WTC11 (cell line): ENCODE measurements around the gene PROCA1. TPM values are rescaled to one million over a fixed set of nuclear protein-coding genes. Genes with fewer than 3 reads are reported as not detected.
A peak's percentile ranks its signal among the peaks of the same experiment; 100 is the strongest.

Experiments
- ATAC-seq: fragments of 200-7000 bp; cut with Tn5 transposase; 2 replicates; pipeline ENCODE4 v1.10.0; 2021; ENCODE audit warnings: mild to moderate bottlenecking, moderate library complexity
- CTCF ChIA-PET: fragments of 300-600 bp; sonication (Branson Sonifier 250); formaldehyde crosslinking; loops from one replicate; lab custom pipeline; 2021; ENCODE audit warnings: antibody characterized with exemption; lab: Charles Lee
- POLR2A ChIA-PET: fragments of 350-600 bp; sonication (Branson Sonifier 250); formaldehyde crosslinking; loops from one replicate; lab custom pipeline; 2021; ENCODE audit warnings: antibody characterized with exemption; lab: Charles Lee
- DNase-seq: peaks from one replicate; pipeline ENCODE4 v3.0.0; 2021; ENCODE audit warnings: low spot score
- H3K27ac Mint-ChIP-seq: 2 replicates; pipeline ENCODE4 v1.8.0; 2021; ENCODE audit warnings: mixed read lengths
- H3K27me3 Mint-ChIP-seq: 2 replicates; pipeline ENCODE4 v1.8.0; 2021; ENCODE audit warnings: low read depth, mild to moderate bottlenecking, moderate library complexity, mixed read lengths
- H3K36me3 Mint-ChIP-seq: 2 replicates; pipeline ENCODE4 v1.8.0; 2021; ENCODE audit warnings: mixed read lengths
- H3K4me1 Mint-ChIP-seq: 2 replicates; pipeline ENCODE4 v1.8.0; 2022; ENCODE audit warnings: mixed read lengths
- H3K4me3 Mint-ChIP-seq: 2 replicates; pipeline ENCODE4 v1.8.0; 2021; ENCODE audit warnings: mild to moderate bottlenecking, moderate library complexity, mixed read lengths
- H3K9me3 Mint-ChIP-seq: 2 replicates; pipeline ENCODE4 v1.8.0; 2021; ENCODE audit warnings: mixed read lengths
- CBFB ChIP-seq: sonication (generic); formaldehyde crosslinking; IDR thresholded peaks from 2 replicates; pipeline ENCODE4 v1.8.1; 2022; ENCODE audit warnings: mild to moderate bottlenecking, low read depth, missing genetic modification reagents
- CREB1 ChIP-seq: sonication (generic); formaldehyde crosslinking; IDR thresholded peaks from 2 replicates; pipeline ENCODE4 v1.8.0; 2023; ENCODE audit warnings: mild to moderate bottlenecking, missing genetic modification reagents
- ETV6 ChIP-seq: sonication (generic); formaldehyde crosslinking; IDR thresholded peaks from 2 replicates; pipeline ENCODE4 v1.8.1; 2022; ENCODE audit warnings: mild to moderate bottlenecking, missing genetic modification reagents
- FOXJ3 ChIP-seq: sonication (generic); formaldehyde crosslinking; IDR thresholded peaks from 2 replicates; pipeline ENCODE4 v1.9.0; 2021; ENCODE audit warnings: missing genetic modification reagents, mild to moderate bottlenecking, borderline replicate concordance
- FOXP1 ChIP-seq: sonication (generic); formaldehyde crosslinking; IDR thresholded peaks from 2 replicates; pipeline ENCODE4 v1.8.0; 2022; ENCODE audit warnings: missing genetic modification reagents, mild to moderate bottlenecking, moderate library complexity, borderline replicate concordance
- GRHL2 ChIP-seq: fragments of 250-450 bp; sonication (Bioruptor Pico); IDR thresholded peaks from 2 replicates; pipeline ENCODE4 v1.8.0; 2022; ENCODE audit warnings: mild to moderate bottlenecking, moderate library complexity; ENCODE audit not compliant: insufficient replicate concordance, severe bottlenecking
- JUN ChIP-seq: sonication (generic); formaldehyde crosslinking; IDR thresholded peaks from 2 replicates; pipeline ENCODE4 v1.8.0; 2023; ENCODE audit warnings: mild to moderate bottlenecking, missing genetic modification reagents
- NFYB ChIP-seq: sonication (generic); formaldehyde crosslinking; conservative IDR thresholded peaks from 2 replicates; pipeline ENCODE4 v1.8.0; 2022; ENCODE audit warnings: low read depth, missing genetic modification reagents
- NR1H2 ChIP-seq: sonication (generic); formaldehyde crosslinking; IDR thresholded peaks from 2 replicates; pipeline ENCODE4 v1.9.0; 2021; ENCODE audit warnings: mild to moderate bottlenecking, moderate library complexity, missing genetic modification reagents
- OVOL2 ChIP-seq: fragments of 250-450 bp; sonication (Bioruptor Pico); IDR thresholded peaks from 2 replicates; pipeline ENCODE4 v1.9.0; 2021; ENCODE audit warnings: mild to moderate bottlenecking, borderline replicate concordance
- PRRX2 ChIP-seq: fragments of 250-450 bp; sonication (Bioruptor Pico); IDR thresholded peaks from 2 replicates; pipeline ENCODE4 v1.8.0; 2021; ENCODE audit warnings: mild to moderate bottlenecking
- SMAD4 ChIP-seq: sonication (generic); formaldehyde crosslinking; IDR thresholded peaks from 2 replicates; pipeline ENCODE4 v1.8.0; 2022; ENCODE audit warnings: mild to moderate bottlenecking, missing genetic modification reagents
- TCF7 ChIP-seq: sonication (generic); formaldehyde crosslinking; IDR thresholded peaks from 2 replicates; pipeline ENCODE4 v1.8.0; 2022; ENCODE audit warnings: mild to moderate bottlenecking, low read depth, missing genetic modification reagents, moderate library complexity
- TP53 ChIP-seq: sonication (generic); formaldehyde crosslinking; IDR thresholded peaks from 2 replicates; pipeline ENCODE4 v1.8.1; 2023; ENCODE audit warnings: mild to moderate bottlenecking, missing genetic modification reagents
- total RNA-seq: library from RNA; stranded (reverse); gene quantifications from 3 replicates; pipeline ENCODE4 v1.2.3, GENCODE V29; 2021
- TF ChIP-seq, protein P1 (sequence below): sonication (generic); formaldehyde crosslinking; IDR thresholded peaks from 2 replicates; pipeline ENCODE4 v1.8.0; 2023; ENCODE audit warnings: missing genetic modification reagents, mild to moderate bottlenecking, borderline replicate concordance
- TF ChIP-seq, protein P2 (sequence below): sonication (generic); formaldehyde crosslinking; IDR thresholded peaks from 2 replicates; pipeline ENCODE4 v1.8.1; 2022; ENCODE audit warnings: low read depth, mild to moderate bottlenecking, moderate library complexity, missing genetic modification reagents, borderline replicate concordance
- TF ChIP-seq, protein P3 (sequence below): fragments of 200-600 bp; IDR thresholded peaks from 2 replicates; pipeline ENCODE4 v1.8.0; 2022; ENCODE audit warnings: antibody characterized with exemption
- TF ChIP-seq, protein P4 (sequence below): fragments of 250-450 bp; sonication (Bioruptor Pico); IDR thresholded peaks from 2 replicates; pipeline ENCODE4 v1.9.0; 2021; ENCODE audit warnings: mild to moderate bottlenecking
- TF ChIP-seq, protein P5 (sequence below): sonication (generic); formaldehyde crosslinking; IDR thresholded peaks from 2 replicates; pipeline ENCODE4 v1.8.0; 2022; ENCODE audit warnings: mild to moderate bottlenecking, missing genetic modification reagents
- TF ChIP-seq, protein P6 (sequence below): fragments of 250-450 bp; sonication (Bioruptor Pico); IDR thresholded peaks from 2 replicates; pipeline ENCODE4 v1.8.0; 2021; ENCODE audit warnings: mild to moderate bottlenecking

Gene PROCA1
- total RNA-seq, 1 experiment from 2014 or later, result 28.4 TPM

DNA sequence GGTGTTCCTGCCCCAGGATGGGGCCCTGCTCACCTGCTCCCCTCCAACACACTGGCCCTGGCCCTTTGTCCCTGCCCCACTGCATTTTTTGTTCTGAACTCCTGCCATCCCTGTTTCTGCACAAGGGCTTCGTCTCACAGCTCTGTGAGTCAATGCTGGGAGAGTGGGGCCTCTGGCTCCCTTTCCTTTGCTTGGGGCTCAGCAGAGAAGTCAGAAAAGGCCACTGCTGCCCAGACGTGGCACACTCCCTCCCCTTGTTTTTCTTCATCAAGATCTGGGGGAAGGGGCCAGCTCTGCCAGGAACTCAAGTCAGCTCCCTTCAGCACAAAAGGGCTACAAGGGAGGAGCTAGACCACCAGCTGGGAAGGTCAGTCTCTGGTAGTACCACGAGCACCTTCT is 8.9 kb downstream of the PROCA1 start:
- no peak overlapping the region for H3K4me3 Mint-ChIP-seq
- ChIA-PET POLR2A (interaction anchor here (1.0 kb wide), 1 partner anchor 24 kb away, joined by 3 read pairs; no protein-coding TSS in a partner anchor), CTCF (interaction anchor here (0.8 to 1.9 kb wide), 5 partner anchors 9 to 59 kb away, joined by 3 to 8 read pairs (median 4); partner anchors contain the start of genes PROCA1, RPL23A and TLCD1)
- H3K4me1 Mint-ChIP-seq, result peaks cover 29% of the 10 kb centered on the region
- ATAC-seq (no peak), DNase-seq (no peak)
- no peak for TF ChIP-seq FOXP1 (CRISPR knock-in tag)
- no peak for TF ChIP-seq CREB1 (CRISPR knock-in tag)
- H3K36me3 Mint-ChIP-seq, result peaks cover 51% of the 10 kb centered on the region
- H3K27me3 Mint-ChIP-seq, result no peaks in the 10 kb centered on the region
- peak overlapping the region; percentile 89 for H3K27ac Mint-ChIP-seq
- no peaks in the 10 kb centered on the region for H3K9me3 Mint-ChIP-seq

DNA sequence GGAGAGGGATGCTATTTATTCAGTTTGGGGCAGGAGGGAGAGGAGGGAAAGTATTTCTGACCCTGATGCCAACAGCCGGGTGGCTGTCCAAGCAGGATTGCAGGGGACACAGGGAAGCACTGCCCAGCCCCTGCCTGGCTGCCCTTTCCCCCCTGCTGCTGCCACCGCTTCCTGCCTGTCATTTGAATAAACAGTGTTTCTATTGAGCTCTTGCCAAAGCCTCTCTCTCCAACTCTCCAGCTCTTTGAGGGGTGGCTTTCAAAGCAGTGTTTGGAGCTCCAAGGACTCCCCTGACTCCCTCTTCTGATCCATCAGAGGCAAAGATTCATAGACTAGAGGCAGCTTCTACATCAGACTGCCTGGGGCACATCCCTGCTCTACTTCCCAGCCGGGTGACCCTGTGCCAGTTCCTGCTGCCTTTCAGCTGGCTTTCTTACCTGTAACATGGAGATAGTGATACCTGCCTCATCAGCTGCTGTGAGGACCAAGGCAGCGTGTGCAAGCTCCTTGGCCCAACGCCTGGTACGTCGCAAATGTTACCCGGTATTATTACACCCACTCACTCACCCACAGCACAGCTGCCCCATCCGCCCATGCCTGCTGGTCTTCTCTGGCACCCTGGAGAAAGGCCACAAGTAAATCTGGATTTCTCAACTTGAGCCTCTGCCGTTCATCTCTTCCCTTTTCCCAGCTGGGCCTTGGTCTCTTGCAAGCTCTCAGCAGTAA is 9.5 kb downstream of the PROCA1 start:
- CTCF ChIA-PET, result interaction anchor here (0.8 to 1.9 kb wide), 5 partner anchors 9 to 72 kb away, joined by 3 to 8 read pairs (median 3); partner anchors contain the start of genes PROCA1, RPL23A and TLCD1
- Mint-ChIP-seq H3K27ac (peak overlapping the region; percentile 89), H3K36me3 (peaks cover 57% of the 10 kb centered on the region), H3K27me3 (no peaks in the 10 kb centered on the region), H3K4me1 (peaks cover 24% of the 10 kb centered on the region), H3K9me3 (no peaks in the 10 kb centered on the region), H3K4me3 (no peak overlapping the region)
- TF ChIP-seq, protein P1, sequence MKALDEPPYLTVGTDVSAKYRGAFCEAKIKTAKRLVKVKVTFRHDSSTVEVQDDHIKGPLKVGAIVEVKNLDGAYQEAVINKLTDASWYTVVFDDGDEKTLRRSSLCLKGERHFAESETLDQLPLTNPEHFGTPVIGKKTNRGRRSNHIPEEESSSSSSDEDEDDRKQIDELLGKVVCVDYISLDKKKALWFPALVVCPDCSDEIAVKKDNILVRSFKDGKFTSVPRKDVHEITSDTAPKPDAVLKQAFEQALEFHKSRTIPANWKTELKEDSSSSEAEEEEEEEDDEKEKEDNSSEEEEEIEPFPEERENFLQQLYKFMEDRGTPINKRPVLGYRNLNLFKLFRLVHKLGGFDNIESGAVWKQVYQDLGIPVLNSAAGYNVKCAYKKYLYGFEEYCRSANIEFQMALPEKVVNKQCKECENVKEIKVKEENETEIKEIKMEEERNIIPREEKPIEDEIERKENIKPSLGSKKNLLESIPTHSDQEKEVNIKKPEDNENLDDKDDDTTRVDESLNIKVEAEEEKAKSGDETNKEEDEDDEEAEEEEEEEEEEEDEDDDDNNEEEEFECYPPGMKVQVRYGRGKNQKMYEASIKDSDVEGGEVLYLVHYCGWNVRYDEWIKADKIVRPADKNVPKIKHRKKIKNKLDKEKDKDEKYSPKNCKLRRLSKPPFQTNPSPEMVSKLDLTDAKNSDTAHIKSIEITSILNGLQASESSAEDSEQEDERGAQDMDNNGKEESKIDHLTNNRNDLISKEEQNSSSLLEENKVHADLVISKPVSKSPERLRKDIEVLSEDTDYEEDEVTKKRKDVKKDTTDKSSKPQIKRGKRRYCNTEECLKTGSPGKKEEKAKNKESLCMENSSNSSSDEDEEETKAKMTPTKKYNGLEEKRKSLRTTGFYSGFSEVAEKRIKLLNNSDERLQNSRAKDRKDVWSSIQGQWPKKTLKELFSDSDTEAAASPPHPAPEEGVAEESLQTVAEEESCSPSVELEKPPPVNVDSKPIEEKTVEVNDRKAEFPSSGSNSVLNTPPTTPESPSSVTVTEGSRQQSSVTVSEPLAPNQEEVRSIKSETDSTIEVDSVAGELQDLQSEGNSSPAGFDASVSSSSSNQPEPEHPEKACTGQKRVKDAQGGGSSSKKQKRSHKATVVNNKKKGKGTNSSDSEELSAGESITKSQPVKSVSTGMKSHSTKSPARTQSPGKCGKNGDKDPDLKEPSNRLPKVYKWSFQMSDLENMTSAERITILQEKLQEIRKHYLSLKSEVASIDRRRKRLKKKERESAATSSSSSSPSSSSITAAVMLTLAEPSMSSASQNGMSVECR (CRISPR knock-in tag), result no peak
- no peak for TF ChIP-seq PRRX2
- TF ChIP-seq TCF7 (CRISPR knock-in tag), result no peak
- no peak for TF ChIP-seq SMAD4 (CRISPR knock-in tag)
- TF ChIP-seq, protein P2, sequence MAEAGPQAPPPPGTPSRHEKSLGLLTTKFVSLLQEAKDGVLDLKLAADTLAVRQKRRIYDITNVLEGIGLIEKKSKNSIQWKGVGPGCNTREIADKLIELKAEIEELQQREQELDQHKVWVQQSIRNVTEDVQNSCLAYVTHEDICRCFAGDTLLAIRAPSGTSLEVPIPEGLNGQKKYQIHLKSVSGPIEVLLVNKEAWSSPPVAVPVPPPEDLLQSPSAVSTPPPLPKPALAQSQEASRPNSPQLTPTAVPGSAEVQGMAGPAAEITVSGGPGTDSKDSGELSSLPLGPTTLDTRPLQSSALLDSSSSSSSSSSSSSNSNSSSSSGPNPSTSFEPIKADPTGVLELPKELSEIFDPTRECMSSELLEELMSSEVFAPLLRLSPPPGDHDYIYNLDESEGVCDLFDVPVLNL (CRISPR knock-in tag), result no peak
- TF ChIP-seq NR1H2 (CRISPR knock-in tag), result no peak
- no peak for TF ChIP-seq GRHL2 (CRISPR knock-in tag)
- DNase-seq, result no peak
- ATAC-seq, result no peak
- POLR2A ChIA-PET, result interaction anchor here (1.0 kb wide), 2 partner anchors 17 to 25 kb away, joined by 3 read pairs; partner anchors contain the start of gene RPL23A

DNA sequence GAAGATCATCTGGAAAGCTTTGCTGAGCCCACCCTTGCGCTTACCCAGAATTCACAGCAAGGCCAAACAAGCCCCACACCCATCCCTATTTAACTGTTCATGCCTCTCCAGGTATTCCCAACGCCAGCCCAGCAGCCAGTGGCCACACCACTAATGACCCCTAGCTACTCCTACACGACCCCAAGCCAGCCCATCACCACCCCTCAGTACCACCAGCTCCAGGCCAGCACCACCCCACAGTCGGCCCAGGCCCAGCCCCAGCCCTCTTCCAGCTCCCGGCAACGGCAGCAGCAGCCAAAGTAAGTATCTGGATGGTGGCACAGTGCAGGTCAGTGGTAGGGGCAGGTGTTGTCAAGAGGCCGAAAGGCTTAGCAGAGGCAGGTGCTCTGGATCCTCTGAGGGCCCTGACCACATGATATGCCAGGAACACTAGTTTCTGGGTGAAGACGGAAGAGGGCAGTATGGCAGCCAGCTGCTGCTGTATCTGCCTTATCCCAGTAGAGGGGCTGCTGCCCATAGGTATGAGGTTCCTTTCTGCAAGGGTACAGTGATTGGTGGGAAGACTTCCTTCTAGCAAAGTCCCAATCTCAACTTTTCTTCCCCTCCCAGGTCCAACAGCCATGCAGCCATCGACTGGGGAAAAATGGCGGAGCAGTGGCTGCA is 10.7 kb downstream of the PROCA1 start:
- Mint-ChIP-seq H3K27me3 (no peaks in the 10 kb centered on the region), H3K36me3 (peaks cover 66% of the 10 kb centered on the region), H3K4me3 (no peak overlapping the region), H3K27ac (no peak overlapping the region), H3K9me3 (no peaks in the 10 kb centered on the region), H3K4me1 (peaks cover 13% of the 10 kb centered on the region)
- POLR2A ChIA-PET, result interaction anchor here (0.7 kb wide), 1 partner anchor 11 kb away, joined by 9 read pairs; the partner anchor contains the start of gene PROCA1
- DNase-seq (no peak), ATAC-seq (peak; percentile 29; the same call in 1 of the 2 replicates)
- CTCF ChIA-PET, result no interaction called here
- TF ChIP-seq NFYB (CRISPR knock-in tag) (no peak), CREB1 (CRISPR knock-in tag) (no peak), OVOL2 (CRISPR knock-in tag) (no peak), FOXJ3 (CRISPR knock-in tag) (no peak), SMAD4 (CRISPR knock-in tag) (no peak), ETV6 (CRISPR knock-in tag) (no peak), CBFB (CRISPR knock-in tag) (no peak), TP53 (CRISPR knock-in tag) (no peak), JUN (CRISPR knock-in tag) (no peak)
- TF ChIP-seq, protein P3, sequence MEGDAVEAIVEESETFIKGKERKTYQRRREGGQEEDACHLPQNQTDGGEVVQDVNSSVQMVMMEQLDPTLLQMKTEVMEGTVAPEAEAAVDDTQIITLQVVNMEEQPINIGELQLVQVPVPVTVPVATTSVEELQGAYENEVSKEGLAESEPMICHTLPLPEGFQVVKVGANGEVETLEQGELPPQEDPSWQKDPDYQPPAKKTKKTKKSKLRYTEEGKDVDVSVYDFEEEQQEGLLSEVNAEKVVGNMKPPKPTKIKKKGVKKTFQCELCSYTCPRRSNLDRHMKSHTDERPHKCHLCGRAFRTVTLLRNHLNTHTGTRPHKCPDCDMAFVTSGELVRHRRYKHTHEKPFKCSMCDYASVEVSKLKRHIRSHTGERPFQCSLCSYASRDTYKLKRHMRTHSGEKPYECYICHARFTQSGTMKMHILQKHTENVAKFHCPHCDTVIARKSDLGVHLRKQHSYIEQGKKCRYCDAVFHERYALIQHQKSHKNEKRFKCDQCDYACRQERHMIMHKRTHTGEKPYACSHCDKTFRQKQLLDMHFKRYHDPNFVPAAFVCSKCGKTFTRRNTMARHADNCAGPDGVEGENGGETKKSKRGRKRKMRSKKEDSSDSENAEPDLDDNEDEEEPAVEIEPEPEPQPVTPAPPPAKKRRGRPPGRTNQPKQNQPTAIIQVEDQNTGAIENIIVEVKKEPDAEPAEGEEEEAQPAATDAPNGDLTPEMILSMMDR, result no peak
- TF ChIP-seq, protein P4, sequence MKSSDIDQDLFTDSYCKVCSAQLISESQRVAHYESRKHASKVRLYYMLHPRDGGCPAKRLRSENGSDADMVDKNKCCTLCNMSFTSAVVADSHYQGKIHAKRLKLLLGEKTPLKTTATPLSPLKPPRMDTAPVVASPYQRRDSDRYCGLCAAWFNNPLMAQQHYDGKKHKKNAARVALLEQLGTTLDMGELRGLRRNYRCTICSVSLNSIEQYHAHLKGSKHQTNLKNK (CRISPR knock-in tag), result no peak
- TF ChIP-seq, protein P5, sequence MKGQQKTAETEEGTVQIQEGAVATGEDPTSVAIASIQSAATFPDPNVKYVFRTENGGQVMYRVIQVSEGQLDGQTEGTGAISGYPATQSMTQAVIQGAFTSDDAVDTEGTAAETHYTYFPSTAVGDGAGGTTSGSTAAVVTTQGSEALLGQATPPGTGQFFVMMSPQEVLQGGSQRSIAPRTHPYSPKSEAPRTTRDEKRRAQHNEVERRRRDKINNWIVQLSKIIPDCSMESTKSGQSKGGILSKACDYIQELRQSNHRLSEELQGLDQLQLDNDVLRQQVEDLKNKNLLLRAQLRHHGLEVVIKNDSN (CRISPR knock-in tag), result no peak
- TF ChIP-seq, protein P6, sequence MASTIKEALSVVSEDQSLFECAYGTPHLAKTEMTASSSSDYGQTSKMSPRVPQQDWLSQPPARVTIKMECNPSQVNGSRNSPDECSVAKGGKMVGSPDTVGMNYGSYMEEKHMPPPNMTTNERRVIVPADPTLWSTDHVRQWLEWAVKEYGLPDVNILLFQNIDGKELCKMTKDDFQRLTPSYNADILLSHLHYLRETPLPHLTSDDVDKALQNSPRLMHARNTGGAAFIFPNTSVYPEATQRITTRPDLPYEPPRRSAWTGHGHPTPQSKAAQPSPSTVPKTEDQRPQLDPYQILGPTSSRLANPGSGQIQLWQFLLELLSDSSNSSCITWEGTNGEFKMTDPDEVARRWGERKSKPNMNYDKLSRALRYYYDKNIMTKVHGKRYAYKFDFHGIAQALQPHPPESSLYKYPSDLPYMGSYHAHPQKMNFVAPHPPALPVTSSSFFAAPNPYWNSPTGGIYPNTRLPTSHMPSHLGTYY (CRISPR knock-in tag), result no peak
